ENCODE data around the gene LBP. TPM values are rescaled to one million over a fixed set of nuclear protein-coding genes. Genes with fewer than 3 reads are reported as not detected.

LBP gene
- total RNA-seq, 1 donor, result 1.8 TPM

- Histone ChIP-seq H2AFZ (ENCODE audit: low read length) (no peak overlapping the region), H3K36me3 (ENCODE audit: insufficient read depth, low read length) (no peaks in the 10 kb centered on the region), H3K27me3 (ENCODE audit: insufficient read depth, low read length) (peaks cover 19% of the 10 kb centered on the region), H4K20me1 (ENCODE audit: insufficient read depth, low read length) (no peaks in the 10 kb centered on the region), H3K27ac (ENCODE audit: low read depth, low read length) (no peak overlapping the region), H3K4me3 (ENCODE audit: insufficient read depth, low read length) (no peak overlapping the region), H3K4me2 (ENCODE audit: insufficient read depth, low read length) (no peak overlapping the region), H3K79me2 (ENCODE audit: insufficient read depth, low read length) (no peaks in the 10 kb centered on the region), H3K9me3 (ENCODE audit: low read depth, low read length) (no peaks in the 10 kb centered on the region), H3K4me1 (ENCODE audit: insufficient read depth, low read length) (no peaks in the 10 kb centered on the region)
- TF ChIP-seq CTCF (IDR thresholded peaks at IDR 0.05; ENCODE audit: extremely low read depth, low read depth, low read length), result no peak
- no peak for DNase-seq (ENCODE audit: insufficient read length, low spot score, missing footprints)
Observed at GRCh38 chr20:38386851-38387250, 40.6 kb downstream of the LBP start.

GRCh38 chr20:38387953-38388352 lies 41.7 kb downstream of the LBP start:
- Histone ChIP-seq H3K27ac (ENCODE audit: low read depth, low read length) (no peak overlapping the region), H3K36me3 (ENCODE audit: insufficient read depth, low read length) (no peaks in the 10 kb centered on the region), H3K4me3 (ENCODE audit: insufficient read depth, low read length) (no peak overlapping the region), H3K4me1 (ENCODE audit: insufficient read depth, low read length) (no peaks in the 10 kb centered on the region), H2AFZ (ENCODE audit: low read length) (no peak overlapping the region), H3K27me3 (ENCODE audit: insufficient read depth, low read length) (peaks cover 19% of the 10 kb centered on the region), H3K9me3 (ENCODE audit: low read depth, low read length) (no peaks in the 10 kb centered on the region), H3K79me2 (ENCODE audit: insufficient read depth, low read length) (no peaks in the 10 kb centered on the region), H3K4me2 (ENCODE audit: insufficient read depth, low read length) (no peak overlapping the region), H4K20me1 (ENCODE audit: insufficient read depth, low read length) (no peaks in the 10 kb centered on the region)
- no peak for DNase-seq (ENCODE audit: insufficient read length, low spot score, missing footprints)
- TF ChIP-seq CTCF (IDR thresholded peaks at IDR 0.05; ENCODE audit: extremely low read depth, low read depth, low read length), result peak; percentile 15

- H3K4me1 ChIP-seq (ENCODE audit: insufficient read depth, low read length), result peaks cover 4% of the 10 kb centered on the region
- peaks cover 11% of the 10 kb centered on the region for H3K27me3 ChIP-seq (ENCODE audit: insufficient read depth, low read length)
- H3K36me3 ChIP-seq (ENCODE audit: insufficient read depth, low read length), result no peaks in the 10 kb centered on the region
- no peak overlapping the region for H3K4me3 ChIP-seq (ENCODE audit: insufficient read depth, low read length)
- H3K4me2 ChIP-seq (ENCODE audit: insufficient read depth, low read length), result no peak overlapping the region
- no peaks in the 10 kb centered on the region for H3K79me2 ChIP-seq (ENCODE audit: insufficient read depth, low read length)
- TF ChIP-seq CTCF (IDR thresholded peaks at IDR 0.05; ENCODE audit: extremely low read depth, low read depth, low read length), result no peak
- H3K27ac ChIP-seq (ENCODE audit: low read depth, low read length), result no peak overlapping the region
- DNase-seq (ENCODE audit: insufficient read length, low spot score, missing footprints), result no peak
- H2AFZ ChIP-seq (ENCODE audit: low read length), result no peak overlapping the region
- H4K20me1 ChIP-seq (ENCODE audit: insufficient read depth, low read length), result no peaks in the 10 kb centered on the region
- H3K9me3 ChIP-seq (ENCODE audit: low read depth, low read length), result no peaks in the 10 kb centered on the region
Observed at GRCh38 chr20:38392356-38392755, 46.1 kb downstream of the LBP start.

- no peaks in the 10 kb centered on the region for H3K79me2 ChIP-seq (ENCODE audit: insufficient read depth, low read length)
- TF ChIP-seq CTCF (IDR thresholded peaks at IDR 0.05; ENCODE audit: extremely low read depth, low read depth, low read length), result no peak
- no peak overlapping the region for H3K4me2 ChIP-seq (ENCODE audit: insufficient read depth, low read length)
- no peak overlapping the region for H3K4me3 ChIP-seq (ENCODE audit: insufficient read depth, low read length)
- H2AFZ ChIP-seq (ENCODE audit: low read length), result no peak overlapping the region
- DNase-seq (ENCODE audit: insufficient read length, low spot score, missing footprints), result no peak
- H4K20me1 ChIP-seq (ENCODE audit: insufficient read depth, low read length), result no peaks in the 10 kb centered on the region
- H3K27ac ChIP-seq (ENCODE audit: low read depth, low read length), result no peak overlapping the region
- H3K4me1 ChIP-seq (ENCODE audit: insufficient read depth, low read length), result peaks cover 4% of the 10 kb centered on the region
- peaks cover 11% of the 10 kb centered on the region for H3K27me3 ChIP-seq (ENCODE audit: insufficient read depth, low read length)
- H3K36me3 ChIP-seq (ENCODE audit: insufficient read depth, low read length), result no peaks in the 10 kb centered on the region
- no peaks in the 10 kb centered on the region for H3K9me3 ChIP-seq (ENCODE audit: low read depth, low read length)
Observed at GRCh38 chr20:38393259-38393658, 47.0 kb downstream of the LBP start.

All from osteoblast (primary cell).